ENCODE measurements around the gene TRABD2B.
A peak's percentile ranks its signal among the peaks of the same experiment; 100 is the strongest.

DNA sequence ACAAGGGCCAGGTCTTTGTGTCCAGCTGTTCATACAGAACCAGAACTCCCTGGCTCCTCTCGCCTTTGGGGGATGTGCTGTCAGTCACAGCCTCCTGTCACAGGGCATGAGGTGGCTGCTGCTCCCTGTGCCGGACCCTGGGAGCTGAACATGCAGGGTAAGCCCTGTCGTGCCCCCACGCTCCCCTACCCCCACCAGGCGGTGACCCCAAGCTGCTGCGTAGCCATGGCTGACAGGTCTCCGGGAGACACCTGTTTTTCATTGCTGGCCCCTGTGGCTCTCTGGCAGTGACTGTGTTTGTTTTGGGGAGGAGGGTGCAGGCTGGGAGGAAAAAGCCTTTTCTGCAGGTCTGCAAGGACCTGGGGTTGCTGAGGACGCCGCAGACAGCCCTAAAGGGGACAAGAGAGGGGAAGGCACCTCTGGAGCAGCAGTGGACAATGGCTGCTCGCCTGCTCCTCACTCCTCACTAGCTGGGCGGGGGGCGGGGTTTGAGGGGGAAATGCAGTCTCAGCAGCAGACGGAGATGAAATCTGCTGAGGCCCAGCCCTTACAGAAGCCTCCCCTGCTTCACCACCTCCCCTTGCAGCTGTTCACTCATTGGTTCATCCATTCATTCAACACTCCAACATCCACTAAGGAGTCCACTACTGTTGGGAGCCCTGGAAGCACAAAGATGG, 81.4 kb downstream of the TRABD2B start:
- TF ChIP-seq, protein P1, sequence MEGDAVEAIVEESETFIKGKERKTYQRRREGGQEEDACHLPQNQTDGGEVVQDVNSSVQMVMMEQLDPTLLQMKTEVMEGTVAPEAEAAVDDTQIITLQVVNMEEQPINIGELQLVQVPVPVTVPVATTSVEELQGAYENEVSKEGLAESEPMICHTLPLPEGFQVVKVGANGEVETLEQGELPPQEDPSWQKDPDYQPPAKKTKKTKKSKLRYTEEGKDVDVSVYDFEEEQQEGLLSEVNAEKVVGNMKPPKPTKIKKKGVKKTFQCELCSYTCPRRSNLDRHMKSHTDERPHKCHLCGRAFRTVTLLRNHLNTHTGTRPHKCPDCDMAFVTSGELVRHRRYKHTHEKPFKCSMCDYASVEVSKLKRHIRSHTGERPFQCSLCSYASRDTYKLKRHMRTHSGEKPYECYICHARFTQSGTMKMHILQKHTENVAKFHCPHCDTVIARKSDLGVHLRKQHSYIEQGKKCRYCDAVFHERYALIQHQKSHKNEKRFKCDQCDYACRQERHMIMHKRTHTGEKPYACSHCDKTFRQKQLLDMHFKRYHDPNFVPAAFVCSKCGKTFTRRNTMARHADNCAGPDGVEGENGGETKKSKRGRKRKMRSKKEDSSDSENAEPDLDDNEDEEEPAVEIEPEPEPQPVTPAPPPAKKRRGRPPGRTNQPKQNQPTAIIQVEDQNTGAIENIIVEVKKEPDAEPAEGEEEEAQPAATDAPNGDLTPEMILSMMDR (IDR thresholded peaks at IDR 0.05): no peak
- TF ChIP-seq RFX5 (IDR thresholded peaks at IDR 0.05; ENCODE audit: low read length): no peak
- no peak for TF ChIP-seq EZH2phosphoT487 (IDR thresholded peaks at IDR 0.05; ENCODE audit: borderline replicate concordance, low read depth)
- no peak for TF ChIP-seq YY1 (IDR thresholded peaks at IDR 0.05; ENCODE audit: low read depth)
- peak in 1 of 2 experiments; percentile 50; a peak in 2 of 4 replicates for TF ChIP-seq EP300 (IDR thresholded peaks at IDR 0.05; ENCODE audit: borderline replicate concordance in 1 of 2, low read depth in 1 of 2, low read length in 1 of 2)
- no peak for TF ChIP-seq FOXJ3 (CRISPR knock-in tag; IDR thresholded peaks at IDR 0.05)
- TF ChIP-seq, protein P2, sequence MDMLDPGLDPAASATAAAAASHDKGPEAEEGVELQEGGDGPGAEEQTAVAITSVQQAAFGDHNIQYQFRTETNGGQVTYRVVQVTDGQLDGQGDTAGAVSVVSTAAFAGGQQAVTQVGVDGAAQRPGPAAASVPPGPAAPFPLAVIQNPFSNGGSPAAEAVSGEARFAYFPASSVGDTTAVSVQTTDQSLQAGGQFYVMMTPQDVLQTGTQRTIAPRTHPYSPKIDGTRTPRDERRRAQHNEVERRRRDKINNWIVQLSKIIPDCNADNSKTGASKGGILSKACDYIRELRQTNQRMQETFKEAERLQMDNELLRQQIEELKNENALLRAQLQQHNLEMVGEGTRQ (IDR thresholded peaks at IDR 0.05; ENCODE audit: borderline replicate concordance, low read depth, low read length): no peak
- TF ChIP-seq SMC3 (IDR thresholded peaks at IDR 0.05; ENCODE audit: low read depth, low read length): no peak
- no peak for TF ChIP-seq RXRA (IDR thresholded peaks at IDR 0.05; ENCODE audit: borderline replicate concordance, low read depth)

All from SK-N-SH (cell line).